IgD-negative memory B cell (primary cell): ENCODE results near the gene TPSD1. TPM values are rescaled to one million over a fixed set of nuclear protein-coding genes. Genes with fewer than 3 reads are reported as not detected.

Source experiments
- H3K27ac Mint-ChIP-seq, 3 donors: one replicate each; pipeline ENCODE4 v1.8.0; 2020 to 2022; ENCODE audit warnings: mild to moderate bottlenecking in 3 of 3, mixed read lengths in 3 of 3, moderate library complexity in 1 of 3
- H3K27me3 Mint-ChIP-seq: one replicate; pipeline ENCODE4 v1.8.0; 2021; ENCODE audit warnings: mixed read lengths
- H3K36me3 Mint-ChIP-seq: one replicate; pipeline ENCODE4 v1.8.0; 2020; ENCODE audit warnings: mild to moderate bottlenecking, mixed read lengths
- H3K4me1 Mint-ChIP-seq, 3 donors: one replicate each; pipeline ENCODE4 v1.8.0; 2020 to 2022; ENCODE audit warnings: mixed read lengths in 3 of 3, mild to moderate bottlenecking in 1 of 3
- H3K4me3 Mint-ChIP-seq, 4 donors: one replicate each; pipeline ENCODE4 v1.8.0; 2020 to 2022; ENCODE audit warnings: mild to moderate bottlenecking in 4 of 4, mixed read lengths in 4 of 4, moderate library complexity in 3 of 4
- H3K9me3 Mint-ChIP-seq, 3 donors: one replicate each; pipeline ENCODE4 v1.8.0; 2020 to 2021; ENCODE audit warnings: mixed read lengths in 3 of 3, mild to moderate bottlenecking in 1 of 3
- polyA plus RNA-seq: library from polyadenylated mRNA; unstranded; fragments of 300-500 nt; fragmentation: Illumina TruSeq; gene quantifications from one replicate; pipeline ENCODE4 v1.2.3, GENCODE V29; 2021

TPSD1 gene
- polyA plus RNA-seq, 1 donor from 2014 or later: not detected

DNA sequence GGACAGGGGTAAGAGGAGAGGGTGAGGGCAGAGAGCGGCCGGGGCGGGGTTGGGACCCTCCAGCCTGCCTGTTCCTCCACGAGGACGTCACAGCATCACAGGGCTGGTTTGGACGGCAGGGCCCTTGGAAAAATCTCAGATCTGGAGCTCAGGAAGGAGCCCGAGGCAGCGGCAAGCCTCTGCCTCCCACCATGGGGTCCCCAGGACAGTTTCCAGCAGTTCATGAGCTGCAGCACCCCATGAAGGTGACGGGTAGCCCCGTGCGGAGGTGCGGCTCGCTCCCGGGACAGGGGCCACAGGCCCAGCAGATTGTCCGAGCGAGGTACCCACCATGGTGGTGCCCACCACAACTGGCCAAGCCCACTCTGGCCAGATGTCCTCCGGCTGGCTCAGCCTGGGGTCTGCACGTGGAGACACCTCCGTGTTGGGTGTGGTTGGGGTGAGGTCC is 21.3 kb downstream of the TPSD1 start:
- Mint-ChIP-seq H3K9me3 (no peaks in the 10 kb centered on the region), H3K27me3 (peaks cover 8% of the 10 kb centered on the region), H3K4me3 (no peak overlapping the region), H3K4me1 (peaks cover 0 to 2% (median 0%) of the 10 kb centered on the region in 3 donors), H3K36me3 (no peaks in the 10 kb centered on the region), H3K27ac (no peak overlapping the region)

- Mint-ChIP-seq H3K36me3 (no peaks in the 10 kb centered on the region), H3K27ac (no peak overlapping the region), H3K4me1 (peaks cover 0 to 4% (median 2%) of the 10 kb centered on the region in 3 donors), H3K27me3 (peaks cover 8% of the 10 kb centered on the region), H3K9me3 (no peaks in the 10 kb centered on the region), H3K4me3 (no peak overlapping the region)
Observed at GRCh38 chr16:1277617-1278282, 21.9 kb downstream of the TPSD1 start.

- no peak overlapping the region for H3K4me3 Mint-ChIP-seq
- no peak overlapping the region for H3K27ac Mint-ChIP-seq
- H3K27me3 Mint-ChIP-seq: peaks cover 1% of the 10 kb centered on the region
- H3K36me3 Mint-ChIP-seq: no peaks in the 10 kb centered on the region
- H3K4me1 Mint-ChIP-seq: peaks cover 0 to 4% (median 2%) of the 10 kb centered on the region in 3 donors
- H3K9me3 Mint-ChIP-seq: no peaks in the 10 kb centered on the region
Observed at GRCh38 chr16:1278477-1278876, 22.6 kb downstream of the TPSD1 start.

- no peak overlapping the region for H3K27ac Mint-ChIP-seq
- no peaks in the 10 kb centered on the region for H3K9me3 Mint-ChIP-seq
- H3K36me3 Mint-ChIP-seq: no peaks in the 10 kb centered on the region
- peaks cover 5% of the 10 kb centered on the region for H3K27me3 Mint-ChIP-seq
- peaks cover 0 to 4% (median 2%) of the 10 kb centered on the region in 3 donors for H3K4me1 Mint-ChIP-seq
- no peak overlapping the region for H3K4me3 Mint-ChIP-seq
Observed at GRCh38 chr16:1279081-1279944, 23.4 kb downstream of the TPSD1 start.

- no peak overlapping the region for H3K27ac Mint-ChIP-seq
- H3K27me3 Mint-ChIP-seq: peaks cover 5% of the 10 kb centered on the region
- no peak overlapping the region for H3K4me3 Mint-ChIP-seq
- peaks cover 0 to 4% (median 2%) of the 10 kb centered on the region in 3 donors for H3K4me1 Mint-ChIP-seq
- no peaks in the 10 kb centered on the region for H3K9me3 Mint-ChIP-seq
- H3K36me3 Mint-ChIP-seq: no peaks in the 10 kb centered on the region
Observed at GRCh38 chr16:1279945-1280589, 24.2 kb downstream of the TPSD1 start.

DNA sequence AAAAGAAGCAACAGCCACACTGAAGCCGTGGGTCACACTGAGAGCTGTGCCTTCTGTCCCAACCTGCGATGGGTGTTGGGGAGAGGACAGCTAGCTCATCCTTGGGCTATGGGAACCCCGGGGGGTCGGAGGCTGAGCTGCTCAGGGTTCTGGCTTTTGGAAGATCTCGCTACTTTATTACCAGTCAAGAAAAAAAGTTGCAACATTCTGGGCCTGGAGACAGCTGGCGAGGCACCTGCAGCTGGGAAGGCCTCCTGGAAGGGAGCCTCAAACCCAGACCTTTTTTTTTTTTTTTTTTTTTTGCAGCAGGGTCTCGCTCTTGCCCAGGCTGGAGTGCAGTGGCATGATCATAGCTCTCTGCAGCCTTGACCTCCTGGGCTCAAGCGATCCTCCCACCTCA is 24.9 kb downstream of the TPSD1 start:
- H3K27ac Mint-ChIP-seq: no peak overlapping the region
- H3K4me1 Mint-ChIP-seq: peaks cover 0 to 2% (median 2%) of the 10 kb centered on the region in 3 donors
- H3K9me3 Mint-ChIP-seq: no peaks in the 10 kb centered on the region
- no peaks in the 10 kb centered on the region for H3K36me3 Mint-ChIP-seq
- H3K4me3 Mint-ChIP-seq: no peak overlapping the region
- peaks cover 5% of the 10 kb centered on the region for H3K27me3 Mint-ChIP-seq

DNA sequence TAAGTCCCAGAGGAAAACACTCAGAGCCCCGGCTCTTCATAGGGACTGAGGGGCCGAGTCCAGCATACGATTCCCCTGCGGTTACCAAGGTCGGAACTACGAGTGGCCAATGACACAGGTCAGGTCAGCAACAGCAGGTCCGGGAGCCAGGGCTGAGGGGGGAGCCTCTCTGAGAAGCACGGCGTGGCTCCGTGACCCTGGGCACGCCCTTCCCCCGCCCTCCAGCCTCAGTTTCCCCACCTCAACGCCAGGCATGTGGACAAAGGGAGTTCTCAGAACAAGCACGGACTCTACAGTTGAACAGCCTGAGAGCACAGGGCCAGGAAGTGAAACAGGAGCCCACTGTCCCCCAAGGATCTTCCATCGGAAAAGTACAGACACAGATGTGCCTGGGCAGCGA is 25.6 kb downstream of the TPSD1 start:
- Mint-ChIP-seq H3K9me3 (no peaks in the 10 kb centered on the region), H3K4me3 (no peak overlapping the region), H3K36me3 (no peaks in the 10 kb centered on the region), H3K27ac (no peak overlapping the region), H3K4me1 (peaks cover 0 to 2% (median 2%) of the 10 kb centered on the region in 3 donors), H3K27me3 (peaks cover 4% of the 10 kb centered on the region)

GRCh38 chr16:1282324-1282973 is 26.6 kb downstream of the TPSD1 start:
- H3K4me1 Mint-ChIP-seq: peaks cover 0 to 2% (median 2%) of the 10 kb centered on the region in 3 donors
- no peak overlapping the region for H3K27ac Mint-ChIP-seq
- no peaks in the 10 kb centered on the region for H3K36me3 Mint-ChIP-seq

GRCh38 chr16:1283296-1283695 is 27.4 kb downstream of the TPSD1 start:
- H3K27ac Mint-ChIP-seq: no peak overlapping the region
- no peaks in the 10 kb centered on the region for H3K9me3 Mint-ChIP-seq
- H3K4me3 Mint-ChIP-seq: no peak overlapping the region
- H3K4me1 Mint-ChIP-seq: peaks cover 0 to 5% (median 2%) of the 10 kb centered on the region in 3 donors
- H3K27me3 Mint-ChIP-seq: peaks cover 10% of the 10 kb centered on the region
- H3K36me3 Mint-ChIP-seq: no peaks in the 10 kb centered on the region

More at GRCh38 chr16:1282324-1282973, 26.6 kb downstream of the TPSD1 start:
- Mint-ChIP-seq H3K27me3 (peaks cover 4% of the 10 kb centered on the region), H3K4me3 (no peak overlapping the region), H3K9me3 (no peaks in the 10 kb centered on the region)

GRCh38 chr16:1283996-1284616 is 28.2 kb downstream of the TPSD1 start:
- no peaks in the 10 kb centered on the region for H3K36me3 Mint-ChIP-seq

DNA sequence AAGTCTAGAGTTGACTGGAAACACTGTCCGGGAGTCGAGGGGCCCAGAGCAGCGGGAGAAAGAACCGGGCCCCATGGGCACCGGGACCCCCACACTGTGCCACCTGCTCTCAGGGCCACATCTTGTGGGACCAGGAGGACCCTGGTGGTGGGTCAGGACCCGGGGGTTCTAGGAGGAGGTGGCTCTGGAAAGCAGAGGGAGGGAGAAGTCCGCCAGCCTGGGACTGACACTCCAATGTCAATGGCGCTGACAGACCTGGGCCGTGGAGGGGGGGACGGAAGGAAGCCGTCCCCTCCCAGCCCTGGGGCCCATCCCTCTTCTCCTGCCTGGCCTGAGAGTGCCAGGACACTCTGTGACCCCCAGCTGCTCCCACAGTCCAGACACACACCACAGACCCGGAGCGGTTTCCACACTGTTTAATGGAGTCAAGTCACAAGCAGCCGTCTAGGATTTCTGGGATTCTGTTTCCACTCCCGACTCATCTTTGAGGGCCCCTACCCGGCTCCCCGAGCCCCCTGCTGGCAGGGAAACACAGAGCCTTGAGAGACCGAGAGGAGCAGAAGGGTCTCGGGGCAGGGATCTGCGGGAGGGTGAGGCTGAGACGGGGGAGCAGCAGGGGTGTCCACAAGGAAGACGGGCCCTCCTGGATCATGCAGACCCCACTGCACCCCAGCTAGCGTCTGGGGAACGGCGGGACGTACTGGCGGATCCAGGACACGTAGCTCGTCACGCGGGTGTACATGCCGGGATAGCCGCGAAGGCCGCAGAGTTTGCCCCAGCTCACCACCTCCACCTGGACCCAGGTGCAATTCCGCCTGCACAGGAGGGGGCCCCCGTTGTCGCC is 30.0 kb downstream of the TPSD1 start:
- no peak overlapping the region for H3K27ac Mint-ChIP-seq
- H3K27me3 Mint-ChIP-seq: peaks cover 31% of the 10 kb centered on the region
- H3K9me3 Mint-ChIP-seq: no peaks in the 10 kb centered on the region
- no peak overlapping the region for H3K4me3 Mint-ChIP-seq
- peaks cover 0 to 8% (median 4%) of the 10 kb centered on the region in 3 donors for H3K4me1 Mint-ChIP-seq
- no peaks in the 10 kb centered on the region for H3K36me3 Mint-ChIP-seq

More at GRCh38 chr16:1283996-1284616, 28.2 kb downstream of the TPSD1 start:
- Mint-ChIP-seq H3K4me1 (peaks cover 0 to 7% (median 3%) of the 10 kb centered on the region in 3 donors), H3K27ac (no peak overlapping the region), H3K9me3 (no peaks in the 10 kb centered on the region), H3K4me3 (no peak overlapping the region), H3K27me3 (peaks cover 16% of the 10 kb centered on the region)

GRCh38 chr16:1286513-1287094 is 30.7 kb downstream of the TPSD1 start:
- Mint-ChIP-seq H3K9me3 (no peaks in the 10 kb centered on the region), H3K27me3 (peaks cover 37% of the 10 kb centered on the region), H3K4me3 (no peak overlapping the region), H3K27ac (no peak overlapping the region), H3K4me1 (peaks cover 0 to 8% (median 4%) of the 10 kb centered on the region in 3 donors), H3K36me3 (no peaks in the 10 kb centered on the region)

- no peak overlapping the region for H3K27ac Mint-ChIP-seq
- no peaks in the 10 kb centered on the region for H3K36me3 Mint-ChIP-seq
- H3K27me3 Mint-ChIP-seq: peaks cover 41% of the 10 kb centered on the region
- no peaks in the 10 kb centered on the region for H3K9me3 Mint-ChIP-seq
- H3K4me3 Mint-ChIP-seq: no peak overlapping the region
- peaks cover 0 to 5% (median 2%) of the 10 kb centered on the region in 3 donors for H3K4me1 Mint-ChIP-seq
Observed at GRCh38 chr16:1287982-1288670, 32.3 kb downstream of the TPSD1 start.
